GM18520 (cell line): ENCODE measurements around the gene VPS8.

Source experiments
- ATAC-seq: cut with Tn5 transposase; IDR thresholded peaks from one replicate; pipeline ENCODE4 v1.9.1; 2021; ENCODE audit not compliant: unreplicated experiment

Gene VPS8

GRCh38 chr3:184780981-184781515 lies 30.9 kb upstream of the VPS8 start:
- no peak for ATAC-seq

- ATAC-seq = no peak
Observed at GRCh38 chr3:184781801-184782200, 30.2 kb upstream of the VPS8 start.

- ATAC-seq = no peak
Observed at GRCh38 chr3:184783319-184783718, 28.6 kb upstream of the VPS8 start.

GRCh38 chr3:184784731-184785500 lies 27.1 kb upstream of the VPS8 start:
- no peak for ATAC-seq

GRCh38 chr3:184785890-184786279 lies 26.1 kb upstream of the VPS8 start:
- ATAC-seq = no peak

- ATAC-seq = no peak
Observed at GRCh38 chr3:184786280-184786941, 25.6 kb upstream of the VPS8 start.

GRCh38 chr3:184788751-184789150 lies 23.2 kb upstream of the VPS8 start:
- ATAC-seq = no peak

GRCh38 chr3:184789314-184789998 lies 22.5 kb upstream of the VPS8 start:
- no peak for ATAC-seq

GRCh38 chr3:184791171-184791570 lies 20.8 kb upstream of the VPS8 start:
- no peak for ATAC-seq

- no peak for ATAC-seq
Observed at GRCh38 chr3:184795522-184796190, 16.3 kb upstream of the VPS8 start.

- ATAC-seq = no peak
Observed at GRCh38 chr3:184796551-184796950, 15.4 kb upstream of the VPS8 start.

GRCh38 chr3:184796954-184797353 lies 15.0 kb upstream of the VPS8 start:
- ATAC-seq = no peak

GRCh38 chr3:184798120-184798519 lies 13.8 kb upstream of the VPS8 start:
- ATAC-seq = no peak

- ATAC-seq = no peak
Observed at GRCh38 chr3:184800349-184800930, 11.5 kb upstream of the VPS8 start.

GRCh38 chr3:184801241-184801785 lies 10.7 kb upstream of the VPS8 start:
- ATAC-seq = no peak

- ATAC-seq = no peak
Observed at GRCh38 chr3:184802150-184802549, 9.8 kb upstream of the VPS8 start.

- ATAC-seq = no peak
Observed at GRCh38 chr3:184804801-184805200, 7.2 kb upstream of the VPS8 start.

GRCh38 chr3:184805351-184806038 lies 6.5 kb upstream of the VPS8 start:
- no peak for ATAC-seq

GRCh38 chr3:184806567-184807271 lies 5.2 kb upstream of the VPS8 start:
- ATAC-seq = no peak
